Neuron (in vitro differentiated cells): ENCODE results near the gene CASKIN2.

Source experiments
- H2AFZ ChIP-seq: one replicate; pipeline ENCODE4 v1.6.1; 2013; ENCODE audit warnings: low read depth, mild to moderate bottlenecking, inconsistent platforms, low read length, moderate library complexity
- H3K27me3 ChIP-seq: one replicate; pipeline ENCODE4 v1.6.1; 2013; ENCODE audit warnings: low read length; ENCODE audit not compliant: insufficient read depth
- H3K36me3 ChIP-seq: one replicate; pipeline ENCODE4 v1.6.1; 2013; ENCODE audit warnings: low read length; ENCODE audit not compliant: insufficient read depth
- H3K4me1 ChIP-seq: one replicate; pipeline ENCODE4 v1.6.1; 2013; ENCODE audit warnings: low read length; ENCODE audit not compliant: insufficient read depth
- H3K4me3 ChIP-seq: 2 replicates; pipeline ENCODE4 v1.5.1; 2013; ENCODE audit warnings: mild to moderate bottlenecking, low read length, moderate library complexity
- H3K9me3 ChIP-seq: one replicate; pipeline ENCODE4 v1.6.1; 2013; ENCODE audit warnings: low read length

CASKIN2 gene

DNA sequence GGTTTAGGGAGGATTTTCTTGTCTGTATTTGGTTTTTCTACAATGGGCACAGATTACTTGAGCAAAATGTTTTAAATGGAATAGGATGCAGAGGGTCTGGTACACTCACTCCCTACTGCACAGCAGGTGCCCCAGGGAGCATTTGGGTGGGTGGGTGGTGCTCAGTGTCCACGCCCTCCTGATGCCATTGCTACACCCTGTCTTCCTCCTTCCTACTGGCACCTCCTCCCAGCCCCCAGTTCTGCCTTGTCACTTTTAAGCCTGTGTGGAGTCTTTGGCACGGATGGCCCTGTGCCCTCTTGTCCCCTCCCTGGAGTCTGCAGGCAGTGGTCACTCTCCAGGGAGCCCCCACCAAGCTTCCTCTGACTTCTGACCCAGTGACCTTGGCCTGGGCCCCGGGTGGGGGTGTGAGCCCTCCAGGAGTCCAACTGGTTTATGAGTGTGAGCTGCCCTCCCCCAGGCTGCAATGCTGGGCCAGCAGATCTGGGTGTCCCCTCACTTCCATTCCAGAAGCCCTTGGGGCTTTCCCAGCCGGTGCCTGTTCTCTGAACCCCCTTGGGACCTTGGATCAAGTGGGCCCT, 25.7 kb upstream of the CASKIN2 start:
- H3K9me3 ChIP-seq: no peaks in the 10 kb centered on the region
- H3K27me3 ChIP-seq: peaks cover 18% of the 10 kb centered on the region
- H2AFZ ChIP-seq: no peak overlapping the region
- no peaks in the 10 kb centered on the region for H3K4me1 ChIP-seq
- no peak overlapping the region for H3K4me3 ChIP-seq
- H3K36me3 ChIP-seq: no peaks in the 10 kb centered on the region

DNA sequence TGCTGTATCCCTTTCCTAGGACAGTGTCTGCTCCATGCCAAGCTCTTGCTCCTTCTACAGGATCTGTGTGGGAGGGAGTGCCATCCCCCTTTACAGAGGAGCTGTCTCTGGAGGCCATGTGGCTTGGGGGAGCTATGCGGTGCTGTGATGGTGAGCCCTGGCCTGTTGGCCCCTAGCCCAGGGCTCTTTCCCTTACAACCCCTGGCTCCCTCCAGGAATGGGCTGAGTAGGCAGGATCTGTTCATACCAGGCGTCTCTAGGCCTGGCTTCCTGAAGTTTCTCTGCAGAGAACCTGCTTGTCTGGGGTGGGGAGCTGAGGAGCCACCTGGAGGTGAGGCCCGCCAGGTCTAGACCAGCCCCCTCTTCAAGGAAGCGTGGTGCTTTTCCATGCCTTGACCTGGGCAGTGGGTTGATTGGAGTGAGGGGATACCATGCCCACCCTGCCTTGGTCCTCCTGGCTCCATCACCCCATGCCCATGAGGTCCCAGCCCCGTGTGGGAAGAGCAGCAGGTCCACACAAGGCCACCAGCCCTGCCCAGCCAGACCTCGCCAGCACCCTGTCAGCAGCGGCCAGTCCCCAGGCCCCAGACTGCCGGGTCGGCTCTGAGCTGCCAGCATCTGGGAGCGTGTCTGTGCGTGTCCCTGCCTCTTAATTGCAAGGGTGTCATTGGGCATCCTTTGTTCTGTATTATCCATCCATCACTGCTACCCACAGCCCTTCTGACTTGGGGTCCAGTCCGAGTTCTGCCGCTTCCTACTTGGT, 24.8 kb upstream of the CASKIN2 start:
- Histone ChIP-seq H3K27me3 (peaks cover 11% of the 10 kb centered on the region), H3K9me3 (no peaks in the 10 kb centered on the region), H3K4me3 (no peak overlapping the region), H3K4me1 (no peaks in the 10 kb centered on the region), H3K36me3 (no peaks in the 10 kb centered on the region), H2AFZ (no peak overlapping the region)

DNA sequence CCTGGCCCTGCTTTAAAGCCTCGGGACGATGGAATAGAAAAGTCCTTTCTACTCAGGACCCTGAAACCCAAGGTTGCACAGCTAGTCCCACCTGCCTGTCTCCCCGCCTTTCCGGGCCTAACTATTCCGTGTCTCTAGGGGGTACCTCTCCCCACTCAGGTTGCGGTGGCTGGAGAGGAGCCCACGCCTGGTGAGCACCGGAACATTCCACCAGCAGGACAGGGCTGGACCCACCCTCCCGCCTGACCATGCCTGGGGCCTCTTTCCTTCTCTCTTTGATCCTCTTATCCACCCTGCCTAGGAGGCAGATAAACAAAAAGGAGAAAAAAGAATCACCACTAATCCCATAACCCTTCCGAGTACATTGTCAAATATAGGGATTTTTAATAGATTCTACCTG, 21.0 kb upstream of the CASKIN2 start:
- Histone ChIP-seq H2AFZ (no peak overlapping the region), H3K27me3 (no peaks in the 10 kb centered on the region), H3K4me1 (peaks cover 9% of the 10 kb centered on the region), H3K9me3 (no peaks in the 10 kb centered on the region), H3K4me3 (no peak overlapping the region), H3K36me3 (no peaks in the 10 kb centered on the region)

DNA sequence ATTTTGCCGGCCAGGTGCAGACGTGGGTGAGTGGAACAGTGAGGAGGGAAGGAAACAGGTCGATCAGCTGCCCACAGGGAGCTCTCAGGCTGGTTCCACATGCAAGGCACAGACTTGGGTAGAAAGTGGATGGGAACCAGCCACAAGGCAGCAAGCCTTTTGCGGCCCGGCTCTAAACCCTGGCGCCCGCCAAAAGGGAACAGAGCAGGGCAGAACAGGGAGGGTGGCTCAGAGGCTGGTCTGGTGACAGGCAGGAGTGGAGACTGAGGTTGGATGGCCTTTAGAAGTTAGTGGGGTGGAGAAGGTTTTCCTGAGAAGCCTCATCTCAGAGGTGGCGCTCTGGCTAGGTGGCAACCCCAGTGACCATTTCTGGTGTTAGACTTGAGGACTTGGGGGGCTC, 20.5 kb upstream of the CASKIN2 start:
- Histone ChIP-seq H2AFZ (no peak overlapping the region), H3K4me3 (no peak overlapping the region), H3K4me1 (peaks cover 9% of the 10 kb centered on the region), H3K27me3 (no peaks in the 10 kb centered on the region), H3K9me3 (no peaks in the 10 kb centered on the region), H3K36me3 (no peaks in the 10 kb centered on the region)

DNA sequence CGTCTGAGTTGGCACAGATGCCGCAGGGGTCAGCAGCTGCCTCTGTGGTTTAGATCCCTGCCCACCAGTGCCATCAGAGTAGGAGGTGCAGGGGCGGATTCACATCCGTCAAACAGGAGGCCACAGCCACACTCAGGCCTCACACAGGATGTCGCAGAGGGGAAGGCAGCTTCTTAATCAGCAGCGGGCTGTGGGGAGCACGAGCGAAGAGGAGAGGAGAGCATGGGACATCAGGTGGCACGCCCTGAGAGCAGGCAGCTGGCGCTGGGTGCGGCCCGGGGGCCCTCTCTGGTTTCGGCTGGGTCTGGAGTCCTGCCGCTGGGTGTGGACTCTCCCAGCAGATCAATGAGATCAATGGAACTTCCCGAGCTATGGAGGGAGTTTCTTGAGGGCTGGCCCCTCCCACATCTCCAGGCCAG, 19.8 kb upstream of the CASKIN2 start:
- H3K9me3 ChIP-seq: no peaks in the 10 kb centered on the region

DNA sequence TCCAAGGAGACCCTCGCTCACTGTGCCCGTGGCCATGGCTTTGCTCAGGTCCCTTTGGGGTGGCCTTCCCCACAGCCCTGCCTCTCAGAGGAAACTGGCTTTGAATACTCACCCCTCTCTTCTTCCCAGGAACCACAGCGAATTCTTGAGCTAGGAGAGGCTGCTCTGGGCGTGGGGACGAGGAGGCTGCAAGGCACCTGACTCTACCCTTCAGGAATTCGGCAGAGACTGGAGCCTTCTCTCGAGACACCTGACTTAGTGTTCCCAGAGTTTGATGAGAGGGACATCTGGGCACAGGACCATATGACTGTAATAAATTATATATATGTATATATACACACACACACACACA, 16.4 kb upstream of the CASKIN2 start:
- H3K36me3 ChIP-seq: no peaks in the 10 kb centered on the region
- H3K27me3 ChIP-seq: peaks cover 4% of the 10 kb centered on the region
- no peaks in the 10 kb centered on the region for H3K9me3 ChIP-seq
- no peak overlapping the region for H3K4me3 ChIP-seq
- no peak overlapping the region for H2AFZ ChIP-seq
- H3K4me1 ChIP-seq: peaks cover 9% of the 10 kb centered on the region

More for the DNA sequence above, 19.8 kb upstream of the CASKIN2 start:
- H3K4me3 ChIP-seq: no peak overlapping the region
- H3K36me3 ChIP-seq: no peaks in the 10 kb centered on the region
- no peak overlapping the region for H2AFZ ChIP-seq
- H3K4me1 ChIP-seq: peaks cover 9% of the 10 kb centered on the region
- no peaks in the 10 kb centered on the region for H3K27me3 ChIP-seq

DNA sequence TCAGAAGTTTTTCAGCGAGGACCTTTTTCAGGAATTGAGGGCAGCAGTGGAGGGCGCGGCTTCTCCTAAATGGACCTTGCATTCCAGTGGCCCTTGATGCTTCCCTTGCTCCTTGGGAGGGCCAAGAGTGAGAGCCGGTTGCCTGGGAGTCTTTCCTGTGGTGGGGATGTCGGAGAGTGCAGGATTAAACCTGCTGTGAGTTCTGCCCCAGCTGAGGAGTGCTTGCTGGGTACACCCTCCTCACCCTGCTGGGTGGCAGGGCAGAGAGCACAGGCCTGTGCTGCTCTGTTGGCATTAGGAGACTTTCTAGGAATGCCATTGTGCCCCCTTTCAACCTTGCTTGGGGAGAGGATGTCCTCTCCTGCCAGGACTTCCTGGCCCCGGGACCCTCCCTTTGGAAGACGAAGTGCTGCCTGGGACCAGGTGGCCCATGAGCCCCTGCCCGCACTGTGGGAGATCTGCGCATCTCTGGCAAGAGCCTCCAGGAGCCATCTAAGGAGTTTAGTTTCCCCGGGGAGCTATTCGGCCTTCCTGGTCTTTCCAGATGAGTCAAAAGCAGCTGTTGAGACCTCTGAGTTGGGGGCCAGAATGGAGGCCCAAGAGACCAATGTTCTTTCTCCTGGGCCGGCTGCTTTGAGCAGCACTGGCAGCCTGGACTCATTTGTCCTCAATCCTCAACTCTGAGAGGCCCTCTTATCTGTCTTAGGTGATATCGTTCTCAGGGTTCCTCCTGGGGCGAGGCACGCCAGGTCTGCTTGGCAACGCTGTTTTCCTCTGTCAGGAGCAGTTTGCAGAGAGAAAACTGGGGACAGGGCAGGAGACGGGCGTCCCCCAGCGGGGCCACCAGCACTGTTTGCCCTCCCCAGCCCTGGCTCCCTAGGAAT, 15.7 kb upstream of the CASKIN2 start:
- H3K27me3 ChIP-seq: peaks cover 9% of the 10 kb centered on the region
- H3K36me3 ChIP-seq: no peaks in the 10 kb centered on the region
- H3K4me3 ChIP-seq: no peak overlapping the region
- H3K4me1 ChIP-seq: peaks cover 12% of the 10 kb centered on the region
- no peaks in the 10 kb centered on the region for H3K9me3 ChIP-seq
- no peak overlapping the region for H2AFZ ChIP-seq

DNA sequence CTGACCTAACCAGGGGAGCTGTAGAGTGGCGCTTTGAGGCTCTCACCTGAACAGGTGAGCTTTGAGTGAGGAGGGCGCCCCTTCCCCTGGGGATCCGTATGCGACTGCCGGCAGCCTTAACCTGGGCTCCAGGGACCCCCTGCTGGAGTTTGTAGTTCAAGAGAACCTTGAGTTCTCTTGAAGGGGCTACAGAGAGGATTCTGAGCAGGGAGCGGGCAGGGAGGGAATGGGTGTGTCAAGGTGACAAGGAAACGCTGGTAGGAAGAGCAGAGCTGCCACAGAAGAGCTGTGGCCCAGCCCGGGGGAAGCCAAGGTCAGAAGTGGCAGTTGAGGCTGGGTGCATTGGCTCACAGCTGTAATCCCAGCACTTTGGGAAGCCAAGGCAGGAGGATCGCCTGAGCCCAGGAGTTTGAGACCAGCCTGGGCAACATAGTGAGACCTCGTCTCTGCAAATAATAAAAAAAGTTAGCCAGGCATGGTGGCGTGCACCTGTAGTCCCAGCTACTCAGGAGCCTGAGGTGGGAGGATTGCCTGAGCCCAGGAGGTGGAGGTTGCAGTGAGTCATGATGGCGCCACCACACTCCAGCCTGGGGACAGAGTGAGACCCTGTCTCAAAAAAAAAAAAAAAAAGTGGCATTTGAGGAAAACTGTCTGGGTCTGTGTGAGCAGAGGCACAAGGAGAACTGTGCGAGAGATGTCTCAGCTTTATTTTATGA, 11.4 kb upstream of the CASKIN2 start:
- no peaks in the 10 kb centered on the region for H3K9me3 ChIP-seq
- no peak overlapping the region for H2AFZ ChIP-seq
- H3K27me3 ChIP-seq: peaks cover 12% of the 10 kb centered on the region
- H3K36me3 ChIP-seq: peaks cover 21% of the 10 kb centered on the region
- H3K4me3 ChIP-seq: no peak overlapping the region
- H3K4me1 ChIP-seq: peaks cover 6% of the 10 kb centered on the region

DNA sequence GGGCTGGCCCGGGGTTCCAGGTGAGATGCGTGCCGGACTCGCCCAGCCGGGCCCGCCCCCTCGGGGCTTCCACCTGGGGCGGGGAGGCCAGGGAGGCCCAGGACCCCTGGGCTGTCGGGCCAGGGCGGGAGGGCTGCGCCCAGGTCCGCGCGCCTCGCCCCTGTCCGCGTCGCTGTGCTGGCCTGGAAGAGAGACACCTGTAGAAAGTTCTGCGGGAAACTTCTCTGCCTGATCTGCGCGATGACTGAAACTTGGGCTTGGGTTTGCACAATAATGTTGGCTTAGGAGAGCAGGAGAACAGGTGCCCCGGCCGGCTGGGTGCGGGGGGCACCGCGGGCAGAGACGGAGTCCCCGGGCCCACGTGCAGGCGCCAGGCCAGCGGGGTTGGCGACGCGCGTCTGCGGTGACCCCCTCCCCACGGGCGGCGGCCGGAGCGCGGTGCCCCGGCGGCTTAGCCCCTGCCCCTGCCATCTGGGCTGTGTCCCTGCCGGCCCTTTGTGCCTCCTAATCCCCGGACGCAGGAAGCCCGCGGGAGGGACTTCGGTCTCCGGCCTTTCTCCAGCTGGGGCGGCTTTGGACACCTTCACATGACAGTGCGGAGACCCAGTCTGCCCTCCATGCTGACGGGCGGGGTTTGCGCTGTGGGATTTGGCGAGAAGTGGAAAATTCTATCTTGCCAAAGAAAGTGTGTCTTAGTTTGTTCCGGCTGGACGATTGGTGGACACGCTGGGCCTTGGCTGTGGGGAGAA, 10.6 kb upstream of the CASKIN2 start:
- H3K36me3 ChIP-seq: peaks cover 27% of the 10 kb centered on the region
- no peak overlapping the region for H2AFZ ChIP-seq
- H3K4me3 ChIP-seq: no peak overlapping the region
- peaks cover 12% of the 10 kb centered on the region for H3K27me3 ChIP-seq
- H3K4me1 ChIP-seq: peaks cover 6% of the 10 kb centered on the region
- no peaks in the 10 kb centered on the region for H3K9me3 ChIP-seq

DNA sequence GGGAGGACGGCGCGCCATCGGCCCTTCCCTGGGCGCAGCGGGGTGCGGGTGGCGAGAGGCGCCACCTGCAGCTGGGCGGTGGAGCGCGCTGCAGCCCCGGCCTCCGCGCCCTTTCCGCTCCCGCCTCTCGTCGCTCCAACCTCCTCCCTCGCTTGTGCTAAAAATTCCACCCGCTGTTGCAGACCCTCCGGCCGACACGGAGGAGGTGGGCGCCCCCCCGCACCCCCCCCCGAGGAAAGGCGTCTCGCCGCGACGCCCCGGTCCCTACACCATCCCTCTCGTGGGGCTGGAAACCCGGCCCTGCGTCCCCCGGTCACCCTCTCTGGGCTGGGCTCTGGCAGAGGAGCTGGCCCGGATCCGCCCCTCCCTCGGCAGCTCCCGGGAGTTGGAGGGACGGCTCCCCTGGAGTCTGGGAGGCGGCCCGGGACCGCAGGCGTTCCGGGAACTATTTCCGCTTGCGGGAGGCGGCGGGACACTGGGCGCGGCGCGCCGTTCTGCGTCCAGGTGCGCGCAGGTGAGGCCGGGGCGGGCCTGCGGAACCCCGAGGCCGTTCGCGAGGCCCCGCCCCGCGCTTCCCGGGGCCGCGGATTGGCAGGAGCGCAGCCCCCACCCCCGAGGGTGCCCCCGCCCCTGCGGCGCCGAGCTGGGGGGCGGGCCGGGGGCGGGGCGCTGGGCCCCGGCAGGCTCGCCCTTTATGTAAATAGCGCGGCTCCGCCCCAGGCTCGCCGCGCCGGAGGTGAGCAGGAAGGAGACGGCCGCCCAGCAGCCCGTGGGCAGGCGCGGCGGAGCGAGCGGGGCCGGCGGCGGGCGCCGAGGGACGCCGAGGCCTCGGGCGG, 9.9 kb upstream of the CASKIN2 start, which contains the start of gene LLGL2:
TSS of gene LLGL2 (plus strand) at position 728 of the 836 bp plus-strand sequence. CDS start 17,730 bp downstream, outside the sequence.
- Histone ChIP-seq H3K4me1 (peaks cover 6% of the 10 kb centered on the region), H3K4me3 (no peak within 1 kb of the TSS), H2AFZ (no peak within 1 kb of the TSS), H3K36me3 (peaks cover 29% of the 10 kb centered on the region), H3K27me3 (peaks cover 12% of the 10 kb centered on the region), H3K9me3 (no peaks in the 10 kb centered on the region)

DNA sequence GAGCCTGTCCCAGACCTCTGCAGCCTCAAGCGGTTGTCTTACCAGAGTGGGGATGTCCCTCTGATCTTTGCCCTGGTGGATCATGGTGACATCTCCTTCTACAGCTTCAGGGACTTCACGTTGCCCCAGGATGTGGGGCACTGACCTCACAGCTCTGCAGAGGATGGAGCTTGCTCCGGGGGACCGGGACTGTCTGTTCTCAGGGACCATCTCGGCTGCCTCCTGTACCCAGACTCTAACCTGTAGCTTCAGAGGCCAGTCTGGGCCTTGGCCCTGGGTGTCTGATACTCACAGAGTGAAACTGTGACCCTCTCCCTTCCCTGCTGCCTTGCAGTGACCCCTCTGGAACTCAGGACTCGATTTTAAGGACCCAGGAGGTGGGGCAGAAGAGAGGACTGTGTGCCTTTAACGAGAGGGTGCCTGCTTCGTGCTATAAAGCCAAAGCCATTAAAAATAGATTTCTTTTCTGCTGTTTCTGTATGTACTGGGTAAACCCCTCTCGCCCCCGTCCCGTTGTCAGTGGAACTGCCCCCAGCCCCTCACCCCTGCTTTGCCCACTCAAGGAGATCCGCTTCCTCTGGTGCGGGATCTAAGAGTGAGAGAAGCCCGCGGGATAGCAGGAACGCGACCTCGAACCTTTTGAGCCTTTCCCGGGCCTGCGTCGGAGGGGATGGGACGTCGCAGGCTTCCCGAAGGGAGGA, 9.1 kb upstream of the CASKIN2 start:
- H3K4me1 ChIP-seq: peaks cover 6% of the 10 kb centered on the region
- H3K4me3 ChIP-seq: no peak overlapping the region
- H2AFZ ChIP-seq: no peak overlapping the region
- H3K36me3 ChIP-seq: peaks cover 34% of the 10 kb centered on the region
- H3K27me3 ChIP-seq: peaks cover 12% of the 10 kb centered on the region
- no peaks in the 10 kb centered on the region for H3K9me3 ChIP-seq
